ENCODE measurements around the gene SSR1. TPM values are rescaled to one million over a fixed set of nuclear protein-coding genes. Genes with fewer than 3 reads are reported as not detected.
"Not testable (repeated sequence)": the region's sequence is repeated elsewhere in the genome, so short reads cannot be mapped to it uniquely, and the experiment has no call there.

The SSR1 gene
- total RNA-seq, 1 donor from 2014 or later: 132 TPM

DNA sequence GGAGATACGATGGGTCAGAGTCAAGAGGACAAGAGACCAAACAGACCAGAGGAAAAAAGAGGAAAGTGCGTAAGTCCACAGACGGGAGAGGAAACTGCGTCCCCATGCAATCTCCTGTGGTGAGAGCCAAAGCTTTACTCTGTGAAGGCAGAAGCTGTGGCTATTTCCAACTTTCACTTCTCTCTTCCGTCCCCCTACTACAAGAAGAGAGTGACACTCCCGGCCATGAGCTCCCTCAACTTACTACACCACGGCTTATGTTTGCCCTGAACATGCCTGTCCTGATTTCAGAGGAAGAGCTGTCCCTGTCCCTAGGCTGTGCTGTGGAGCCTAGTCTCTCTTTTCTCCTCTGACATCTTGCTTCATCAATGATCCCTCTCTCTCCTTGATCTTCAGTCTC lies 11.5 kb upstream of the SSR1 start:
- H3K9me3 Mint-ChIP-seq (ENCODE audit: unreplicated experiment): no peaks in the 10 kb centered on the region

GRCh38 chr6:7323074-7323473 lies 10.1 kb upstream of the SSR1 start:
- Mint-ChIP-seq H3K4me3 (ENCODE audit: unreplicated experiment) (no peak overlapping the region), H3K27me3 (ENCODE audit: unreplicated experiment) (peaks cover 1% of the 10 kb centered on the region), H3K36me3 (ENCODE audit: low read depth, unreplicated experiment) (no peaks in the 10 kb centered on the region), H3K27ac (ENCODE audit: unreplicated experiment) (no peak overlapping the region), H3K9me3 (ENCODE audit: unreplicated experiment) (no peaks in the 10 kb centered on the region), H3K4me1 (ENCODE audit: unreplicated experiment) (no peaks in the 10 kb centered on the region)
- no peak for DNase-seq (ENCODE audit: low spot score)
- no peak for TF ChIP-seq CTCF (IDR thresholded peaks at IDR 0.05; ENCODE audit: unreplicated experiment)

More for the DNA sequence above, 11.5 kb upstream of the SSR1 start:
- Mint-ChIP-seq H3K27ac (ENCODE audit: unreplicated experiment) (no peak overlapping the region), H3K4me1 (ENCODE audit: unreplicated experiment) (no peaks in the 10 kb centered on the region), H3K36me3 (ENCODE audit: low read depth, unreplicated experiment) (no peaks in the 10 kb centered on the region), H3K4me3 (ENCODE audit: unreplicated experiment) (no peak overlapping the region), H3K27me3 (ENCODE audit: unreplicated experiment) (peaks cover 1% of the 10 kb centered on the region)
- no peak for TF ChIP-seq CTCF (IDR thresholded peaks at IDR 0.05; ENCODE audit: unreplicated experiment)
- no peak for DNase-seq (ENCODE audit: low spot score)

- not testable (repeated sequence) for H3K4me3 Mint-ChIP-seq (ENCODE audit: unreplicated experiment); H3K4me1 Mint-ChIP-seq (ENCODE audit: unreplicated experiment); H3K27ac Mint-ChIP-seq (ENCODE audit: unreplicated experiment); H3K9me3 Mint-ChIP-seq (ENCODE audit: unreplicated experiment); H3K36me3 Mint-ChIP-seq (ENCODE audit: low read depth, unreplicated experiment); DNase-seq (ENCODE audit: low spot score); H3K27me3 Mint-ChIP-seq (ENCODE audit: unreplicated experiment)
Observed at GRCh38 chr6:7321866-7322265, 8.9 kb upstream of the SSR1 start.

GRCh38 chr6:7319406-7319805 lies 6.4 kb upstream of the SSR1 start:
- not testable (repeated sequence) for H3K9me3 Mint-ChIP-seq (ENCODE audit: unreplicated experiment); H3K4me3 Mint-ChIP-seq (ENCODE audit: unreplicated experiment); H3K4me1 Mint-ChIP-seq (ENCODE audit: unreplicated experiment); H3K27me3 Mint-ChIP-seq (ENCODE audit: unreplicated experiment); H3K27ac Mint-ChIP-seq (ENCODE audit: unreplicated experiment); H3K36me3 Mint-ChIP-seq (ENCODE audit: low read depth, unreplicated experiment); DNase-seq (ENCODE audit: low spot score)

DNA sequence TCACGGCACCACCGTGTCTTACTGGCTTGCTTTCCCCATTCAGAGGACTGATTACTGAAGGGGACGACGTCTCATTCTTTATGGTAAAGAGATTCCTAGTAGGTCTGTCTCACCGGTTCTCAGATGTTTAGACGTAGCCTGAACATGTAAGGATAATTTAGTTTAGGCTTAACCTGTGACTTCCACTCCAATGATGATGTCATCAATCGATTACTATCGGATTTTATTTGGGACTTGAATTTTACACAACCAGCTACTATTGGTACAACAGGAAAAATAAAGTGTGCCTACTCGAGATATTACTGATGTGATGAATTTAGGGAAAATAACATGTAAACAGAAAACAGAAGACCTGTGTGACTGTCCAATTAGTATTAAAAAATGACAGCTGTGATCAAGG lies 4.5 kb upstream of the SSR1 start:
- H3K4me1 Mint-ChIP-seq (ENCODE audit: unreplicated experiment): no peaks in the 10 kb centered on the region

More for the DNA sequence above, 4.5 kb upstream of the SSR1 start:
- no peak for TF ChIP-seq CTCF (IDR thresholded peaks at IDR 0.05; ENCODE audit: unreplicated experiment)
- no peaks in the 10 kb centered on the region for H3K9me3 Mint-ChIP-seq (ENCODE audit: unreplicated experiment)
- no peak overlapping the region for H3K27ac Mint-ChIP-seq (ENCODE audit: unreplicated experiment)
- H3K27me3 Mint-ChIP-seq (ENCODE audit: unreplicated experiment): no peaks in the 10 kb centered on the region
- no peaks in the 10 kb centered on the region for H3K36me3 Mint-ChIP-seq (ENCODE audit: low read depth, unreplicated experiment)
- H3K4me3 Mint-ChIP-seq (ENCODE audit: unreplicated experiment): no peak overlapping the region
- DNase-seq (ENCODE audit: low spot score): no peak

Measured in endothelial cell (in vitro differentiated cells).